ENCODE data around the gene HIGD1A. TPM values are rescaled to one million over a fixed set of nuclear protein-coding genes. Genes with fewer than 3 reads are reported as not detected.

Gene HIGD1A
- total and polyA plus RNA-seq, 2 experiments from 2014 or later, result 102 to 144 TPM

GRCh38 chr3:42786212-42786611 lies 18.1 kb downstream of the HIGD1A start:
- Histone ChIP-seq H3K4me1 (ENCODE audit: insufficient read depth) (no peaks in the 10 kb centered on the region), H3K36me3 (ENCODE audit: insufficient read depth) (peaks cover 15% of the 10 kb centered on the region; the same call in 1 of the 2 replicates), H3K27ac (ENCODE audit: low read depth) (no peak overlapping the region), H3K4me2 (no peak overlapping the region), H4K20me1 (replicated peaks; ENCODE audit: insufficient read depth) (peaks cover 15% of the 10 kb centered on the region), H2AFZ (no peak overlapping the region), H3K27me3 (ENCODE audit: insufficient read depth) (no peaks in the 10 kb centered on the region), H3F3A (replicated peaks; ENCODE audit: low read depth) (no peaks in the 10 kb centered on the region), H3K79me2 (replicated peaks; ENCODE audit: insufficient read depth) (peaks cover 29% of the 10 kb centered on the region), H3K9me2 (ENCODE audit: insufficient read depth) (no peaks in the 10 kb centered on the region), H3K4me3 (no peak overlapping the region)
- no peak overlapping the region for H3K27ac Mint-ChIP-seq
- ATAC-seq (no peak), DNase-seq (ENCODE audit: low spot score) (no peak)
- H3K36me3 Mint-ChIP-seq (ENCODE audit: low read depth), result peaks cover 46% of the 10 kb centered on the region; the same call in 2 of the 3 replicates
- TF ChIP-seq CTCF (conservative IDR thresholded peaks at IDR 0.05; ENCODE audit: low read depth in 2 of 2) (no peak), NANOG (IDR thresholded peaks at IDR 0.05; ENCODE audit: borderline replicate concordance) (no peak), ZNF114 (CRISPR knock-in tag; IDR thresholded peaks at IDR 0.05) (no peak), EZH2 (IDR thresholded peaks at IDR 0.05; ENCODE audit: low read depth, unreplicated experiment) (no peak), POLR2AphosphoS5 (IDR thresholded peaks at IDR 0.05; ENCODE audit: low read depth) (no peak), JUNB (IDR thresholded peaks at IDR 0.05; ENCODE audit: unreplicated experiment) (no peak), ZNF462 (CRISPR knock-in tag; IDR thresholded peaks at IDR 0.05) (no peak), REST (IDR thresholded peaks at IDR 0.05; ENCODE audit: unreplicated experiment) (no peak), EZH2phosphoT487 (IDR thresholded peaks at IDR 0.05; ENCODE audit: unreplicated experiment) (no peak), CREB1 (CRISPR knock-in tag; IDR thresholded peaks at IDR 0.05; ENCODE audit: low read depth) (no peak), ZNF331 (CRISPR knock-in tag; IDR thresholded peaks at IDR 0.05; ENCODE audit: low read depth) (no peak), STAT1 (IDR thresholded peaks at IDR 0.05; ENCODE audit: unreplicated experiment) (no peak), ETS1 (IDR thresholded peaks at IDR 0.05) (no peak)
- no peak overlapping the region for H3K4me3 Mint-ChIP-seq
- no peaks in the 10 kb centered on the region for H3K9me3 Mint-ChIP-seq
- H3K27me3 Mint-ChIP-seq (ENCODE audit: insufficient read depth, low read depth, poor library complexity), result no peaks in the 10 kb centered on the region
- H3K4me1 Mint-ChIP-seq, result no peaks in the 10 kb centered on the region
